ENCODE measurements around the gene TBCK. TPM values are rescaled to one million over a fixed set of nuclear protein-coding genes. Genes with fewer than 3 reads are reported as not detected.

The TBCK gene
- total RNA-seq, 1 donor from 2014 or later: 35.7 TPM

DNA sequence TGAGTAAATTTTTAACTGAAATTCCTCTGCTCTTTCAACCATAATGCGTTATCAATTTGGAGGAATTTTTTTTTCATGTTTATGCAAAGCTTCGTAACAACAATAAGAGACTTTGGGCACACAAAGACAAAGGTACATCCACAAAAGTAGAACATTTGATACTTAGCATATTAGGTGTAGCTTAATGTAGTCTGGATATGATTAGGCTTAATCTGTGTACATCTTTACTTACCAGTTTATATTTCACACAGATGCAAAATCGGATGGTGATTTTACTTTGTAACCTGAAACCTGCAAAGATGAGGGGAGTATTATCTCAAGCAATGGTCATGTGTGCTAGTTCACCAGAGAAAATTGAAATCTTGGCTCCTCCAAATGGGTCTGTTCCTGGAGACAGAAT, 20.6 kb upstream of the TBCK start:
- TF ChIP-seq, protein P1, sequence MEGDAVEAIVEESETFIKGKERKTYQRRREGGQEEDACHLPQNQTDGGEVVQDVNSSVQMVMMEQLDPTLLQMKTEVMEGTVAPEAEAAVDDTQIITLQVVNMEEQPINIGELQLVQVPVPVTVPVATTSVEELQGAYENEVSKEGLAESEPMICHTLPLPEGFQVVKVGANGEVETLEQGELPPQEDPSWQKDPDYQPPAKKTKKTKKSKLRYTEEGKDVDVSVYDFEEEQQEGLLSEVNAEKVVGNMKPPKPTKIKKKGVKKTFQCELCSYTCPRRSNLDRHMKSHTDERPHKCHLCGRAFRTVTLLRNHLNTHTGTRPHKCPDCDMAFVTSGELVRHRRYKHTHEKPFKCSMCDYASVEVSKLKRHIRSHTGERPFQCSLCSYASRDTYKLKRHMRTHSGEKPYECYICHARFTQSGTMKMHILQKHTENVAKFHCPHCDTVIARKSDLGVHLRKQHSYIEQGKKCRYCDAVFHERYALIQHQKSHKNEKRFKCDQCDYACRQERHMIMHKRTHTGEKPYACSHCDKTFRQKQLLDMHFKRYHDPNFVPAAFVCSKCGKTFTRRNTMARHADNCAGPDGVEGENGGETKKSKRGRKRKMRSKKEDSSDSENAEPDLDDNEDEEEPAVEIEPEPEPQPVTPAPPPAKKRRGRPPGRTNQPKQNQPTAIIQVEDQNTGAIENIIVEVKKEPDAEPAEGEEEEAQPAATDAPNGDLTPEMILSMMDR (IDR thresholded peaks at IDR 0.05): no peak
- Histone ChIP-seq H3K9me3 (peaks cover 10 to 18% of the 10 kb centered on the region in 2 donors), H3K36me3 (peaks cover 55 to 88% of the 10 kb centered on the region in 2 donors), H3K27me3 (no peaks in the 10 kb centered on the region), H3K4me3 (no peak overlapping the region), H3K27ac (no peak overlapping the region), H3K4me1 (no peaks in the 10 kb centered on the region)
- DNase-seq (ENCODE audit: low spot score in 2 of 2): no peak
- intact Hi-C loops (cut with DNase I): no loop called here

DNA sequence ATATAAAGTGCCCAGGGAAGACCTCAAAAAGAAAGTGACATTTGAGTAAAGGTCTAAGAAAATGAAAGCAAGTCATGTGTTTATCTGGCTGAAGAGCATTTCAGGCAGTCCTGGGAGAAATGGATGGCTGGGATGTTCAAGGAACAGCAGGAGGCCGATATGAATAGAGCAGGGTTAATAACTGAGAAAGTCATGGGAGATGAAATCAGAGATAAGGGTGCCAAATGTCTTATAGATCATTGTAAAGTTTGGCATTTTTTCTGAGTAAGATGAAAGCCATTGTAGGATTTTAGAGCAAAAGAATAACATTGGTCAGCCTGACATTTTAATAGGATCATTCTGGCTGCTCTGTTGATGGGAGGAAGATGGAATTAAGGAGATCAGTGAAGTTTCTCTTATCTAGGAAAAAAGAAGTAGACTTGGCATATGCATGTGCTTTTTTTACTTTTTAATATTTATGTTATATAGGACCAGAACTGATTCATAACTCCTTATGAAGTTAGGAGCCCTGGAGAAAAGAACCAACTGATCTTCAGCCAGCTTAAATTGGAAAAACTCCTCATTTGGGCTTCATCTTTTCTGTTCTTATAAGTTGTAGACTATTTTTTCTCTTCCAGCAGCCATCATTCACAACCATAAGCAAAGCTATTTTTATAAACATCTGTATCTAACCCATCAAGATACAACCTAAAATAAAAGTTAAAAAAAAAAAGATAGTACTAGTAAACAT, 18.9 kb upstream of the TBCK start:
- intact Hi-C loops (cut with DNase I): no loop called here

DNA sequence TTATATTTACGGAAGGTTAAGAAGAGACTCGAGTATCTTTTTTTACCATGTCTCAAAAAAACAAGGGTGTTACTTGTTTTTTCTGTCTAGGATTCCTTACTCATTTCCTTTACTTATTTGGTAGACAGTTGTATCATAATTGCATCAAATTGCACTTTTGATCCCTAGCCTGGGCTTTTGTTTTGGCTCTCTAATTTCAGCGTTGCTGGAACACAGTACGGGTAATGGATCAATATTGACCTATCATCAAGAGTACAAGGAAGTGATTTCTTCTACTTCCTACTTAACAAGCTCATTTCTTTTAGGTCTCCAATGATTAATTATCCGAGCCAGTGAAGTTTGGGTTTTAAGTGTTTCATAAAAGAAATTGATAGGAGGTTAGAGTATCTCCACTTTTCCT, 17.2 kb upstream of the TBCK start:
- H3K27ac ChIP-seq: no peak overlapping the region

More for the DNA sequence above, 18.9 kb upstream of the TBCK start:
- Histone ChIP-seq H3K36me3 (peaks cover 63 to 83% of the 10 kb centered on the region in 2 donors), H3K27me3 (no peaks in the 10 kb centered on the region), H3K27ac (no peak overlapping the region), H3K4me3 (no peak overlapping the region), H3K9me3 (peaks cover 0 to 9% of the 10 kb centered on the region in 2 donors), H3K4me1 (no peaks in the 10 kb centered on the region)
- DNase-seq (ENCODE audit: low spot score in 2 of 2): no peak
- TF ChIP-seq, protein P1 (IDR thresholded peaks at IDR 0.05): no peak

DNA sequence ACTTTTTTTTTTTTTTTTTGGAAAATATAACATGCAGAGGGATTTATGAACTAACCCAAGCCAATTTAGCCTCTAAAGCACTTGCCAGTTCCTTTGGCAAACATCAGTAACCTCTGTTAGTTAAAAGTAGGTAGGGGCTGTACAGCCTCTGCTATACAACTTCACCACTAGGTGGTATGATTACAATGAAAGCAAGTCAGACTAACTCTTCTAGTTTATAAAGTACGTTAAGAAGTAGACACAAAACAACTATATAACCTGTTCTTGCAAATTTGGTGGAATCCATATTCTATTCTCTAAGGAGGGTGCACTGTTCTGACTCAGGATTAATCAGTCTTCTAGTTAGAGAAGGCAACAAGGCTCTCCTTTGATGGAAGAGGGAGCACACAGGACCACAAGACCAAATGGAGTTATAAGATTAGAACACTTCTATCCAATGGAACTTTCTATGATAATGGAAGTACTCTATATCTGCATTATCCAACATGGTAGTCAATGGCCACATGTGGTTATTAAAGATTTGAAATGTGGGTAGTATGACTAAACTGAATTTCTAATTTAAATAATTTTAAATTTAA, 13.1 kb upstream of the TBCK start:
- no peaks in the 10 kb centered on the region for H3K9me3 ChIP-seq
- no peak for DNase-seq (ENCODE audit: low spot score in 2 of 2)
- H3K36me3 ChIP-seq: peaks cover 50 to 79% of the 10 kb centered on the region in 2 donors
- no peaks in the 10 kb centered on the region for H3K27me3 ChIP-seq
- no peak overlapping the region for H3K4me3 ChIP-seq
- TF ChIP-seq, protein P1 (IDR thresholded peaks at IDR 0.05): peak in 2 of 3 experiments; percentile 54 to 70
- intact Hi-C loops (cut with DNase I): no loop called here
- no peaks in the 10 kb centered on the region for H3K4me1 ChIP-seq
- H3K27ac ChIP-seq: no peak overlapping the region

More for the DNA sequence above, 17.2 kb upstream of the TBCK start:
- intact Hi-C loops (cut with DNase I): no loop called here
- H3K9me3 ChIP-seq: peaks cover 0 to 8% of the 10 kb centered on the region in 2 donors
- H3K4me3 ChIP-seq: no peak overlapping the region
- TF ChIP-seq, protein P1 (IDR thresholded peaks at IDR 0.05): no peak
- peaks cover 58 to 83% of the 10 kb centered on the region in 2 donors for H3K36me3 ChIP-seq
- H3K4me1 ChIP-seq: no peaks in the 10 kb centered on the region
- no peaks in the 10 kb centered on the region for H3K27me3 ChIP-seq
- no peak for DNase-seq (ENCODE audit: low spot score in 2 of 2)

DNA sequence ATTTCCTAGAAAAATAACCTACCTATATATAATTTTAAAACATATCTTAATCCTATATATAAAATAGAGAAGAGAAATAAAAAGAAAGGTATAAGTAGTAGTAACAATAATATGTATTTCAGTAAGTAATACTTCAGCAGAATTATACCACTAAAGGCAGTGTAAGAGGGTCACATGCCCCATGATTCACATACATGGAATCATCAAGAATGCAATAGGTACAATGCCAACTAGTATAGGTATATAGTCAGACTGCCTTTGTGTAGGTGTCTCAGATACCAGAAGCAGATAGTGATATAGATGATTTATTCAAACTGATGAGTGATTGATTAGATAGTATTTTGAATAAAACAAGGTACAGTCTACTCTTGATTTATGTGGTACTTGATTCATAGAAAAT, 9.8 kb upstream of the TBCK start:
- Histone ChIP-seq H3K27ac (no peak overlapping the region), H3K4me3 (no peak overlapping the region), H3K9me3 (no peaks in the 10 kb centered on the region), H3K4me1 (peaks cover 0 to 4% of the 10 kb centered on the region in 2 donors), H3K27me3 (no peaks in the 10 kb centered on the region), H3K36me3 (peaks cover 29 to 59% of the 10 kb centered on the region in 2 donors)
- intact Hi-C loops (cut with DNase I): no loop called here
- TF ChIP-seq, protein P1 (IDR thresholded peaks at IDR 0.05): no peak
- DNase-seq (ENCODE audit: low spot score in 2 of 2): no peak

Measured in ascending aorta (tissue), 2 donors.